Measurements from ENCODE around the gene SERGEF. TPM values are rescaled to one million over a fixed set of nuclear protein-coding genes. Genes with fewer than 3 reads are reported as not detected.

SERGEF gene
- polyA plus RNA-seq, 3 donors = 20.0 to 46.7 (median 30.0) TPM

DNA sequence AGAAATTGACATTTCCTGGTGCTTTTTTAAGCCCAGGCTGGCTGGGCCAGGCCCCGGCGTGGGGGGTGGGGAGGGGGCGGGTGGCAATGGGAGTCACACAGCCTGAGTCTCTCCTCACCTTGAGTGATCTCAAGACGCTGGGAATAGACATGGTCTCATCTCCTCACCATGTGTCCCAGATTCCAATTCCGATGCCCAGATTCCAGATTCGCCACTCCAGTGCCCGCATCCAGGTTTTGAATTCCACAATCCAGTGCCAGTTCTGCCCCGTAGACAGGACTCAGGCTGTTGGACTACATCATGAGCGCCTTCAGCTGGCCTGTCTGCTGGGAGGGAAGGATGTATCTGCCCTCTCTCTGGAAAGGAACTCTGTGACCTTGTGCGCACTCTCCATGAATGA is 259.2 kb downstream of the SERGEF start:
- WGBS, 3 donors = 73 to 88% (median 82%) methylated on average over 10 of the region's 10 CpGs

DNA sequence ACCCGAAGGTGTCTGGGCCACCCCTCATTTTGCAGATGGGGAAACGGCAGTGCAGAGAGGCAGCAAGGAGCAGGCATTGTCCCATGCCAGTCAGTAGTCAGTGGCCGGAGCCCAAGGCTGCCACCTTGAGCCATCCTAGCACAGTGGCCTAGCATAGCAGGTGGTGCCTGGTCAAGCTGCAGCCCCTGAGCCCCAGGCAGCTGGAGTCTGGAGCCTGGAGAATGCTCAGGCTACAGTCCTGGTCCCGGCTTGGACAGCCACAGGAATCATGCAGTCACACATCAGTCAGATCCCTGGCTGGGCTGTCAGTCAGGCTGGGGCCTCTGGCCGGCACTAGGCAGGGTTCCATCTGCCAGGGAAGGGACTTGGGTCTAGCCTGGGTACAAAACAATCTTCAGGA is 259.7 kb downstream of the SERGEF start:
- no peak overlapping the region for H3K27ac ChIP-seq (ENCODE audit: low read depth, low read length)
- 61 to 77% (median 63%) methylated on average over 5 of the region's 5 CpGs for WGBS, 3 donors

More for the DNA sequence above, 259.2 kb downstream of the SERGEF start:
- no peak overlapping the region for H3K27ac ChIP-seq (ENCODE audit: low read depth, low read length)

DNA sequence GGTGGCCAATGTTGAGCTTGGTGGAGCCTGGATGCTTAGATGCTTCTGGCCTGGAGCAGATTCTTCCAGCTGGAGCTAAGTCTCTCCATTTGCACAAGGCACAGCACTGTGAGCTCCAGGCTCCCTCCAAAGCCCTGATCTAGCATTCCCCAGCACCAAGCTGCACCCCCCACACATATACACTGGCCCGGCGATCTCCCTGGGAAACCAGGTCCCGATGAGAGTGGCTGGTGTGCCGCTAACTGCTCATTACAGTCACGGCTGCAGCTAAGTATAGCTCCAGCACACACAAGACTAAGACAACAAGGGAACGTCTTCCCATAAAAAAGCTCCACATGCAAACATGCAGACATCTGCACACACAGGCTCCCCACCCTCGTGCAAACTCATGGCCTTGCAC is 260.7 kb downstream of the SERGEF start:
- H3K27ac ChIP-seq (ENCODE audit: low read depth, low read length) = no peak overlapping the region
- WGBS, 3 donors = 45 to 82% (median 78%) methylated on average over 7 of the region's 7 CpGs

DNA sequence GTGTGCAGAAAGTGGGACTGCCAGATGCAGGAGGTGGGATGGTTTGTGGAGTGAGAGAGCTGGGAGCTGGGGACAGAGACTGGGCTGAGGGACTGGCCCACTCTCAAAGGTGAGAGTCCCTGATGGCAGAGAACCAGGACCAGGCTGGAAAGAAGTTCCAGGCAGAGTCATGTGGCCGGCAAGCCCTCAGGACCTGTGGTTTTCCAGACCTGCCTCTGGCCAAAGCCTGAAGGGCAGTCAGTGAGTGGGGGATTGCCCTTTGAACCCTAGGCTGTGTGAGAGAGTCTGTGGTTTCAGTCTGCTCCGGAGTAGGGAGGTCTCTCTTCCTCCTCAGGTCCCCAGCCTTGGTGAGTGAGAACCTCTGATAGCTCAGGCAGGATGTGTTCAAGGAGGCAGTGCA is 261.3 kb downstream of the SERGEF start:
- H3K27ac ChIP-seq (ENCODE audit: low read depth, low read length) = no peak overlapping the region
- WGBS, 3 donors = 46 to 67% (median 54%) methylated on average over 2 of the region's 2 CpGs

DNA sequence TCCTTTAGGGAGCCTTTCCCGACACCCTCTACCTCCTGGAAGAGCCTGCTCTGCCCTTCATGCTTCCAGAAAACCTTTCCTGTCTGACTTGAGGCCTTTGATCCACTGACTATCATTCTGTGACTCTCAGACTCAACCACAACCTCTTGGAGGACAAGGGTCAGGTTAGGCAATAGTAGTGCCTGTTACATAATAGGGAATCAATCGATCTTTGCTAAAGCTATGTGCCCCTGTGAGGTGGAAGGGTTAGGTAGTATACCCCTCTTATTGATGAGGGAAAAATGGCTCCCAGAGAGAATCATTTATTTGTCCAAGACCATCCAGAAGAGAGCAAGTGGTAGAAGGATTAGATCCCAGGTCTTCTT is 262.1 kb downstream of the SERGEF start:
- no peak overlapping the region for H3K27ac ChIP-seq (ENCODE audit: low read depth, low read length)
- WGBS, 3 donors = 38 to 60% (median 46%) methylated on average over 2 of the region's 2 CpGs

DNA sequence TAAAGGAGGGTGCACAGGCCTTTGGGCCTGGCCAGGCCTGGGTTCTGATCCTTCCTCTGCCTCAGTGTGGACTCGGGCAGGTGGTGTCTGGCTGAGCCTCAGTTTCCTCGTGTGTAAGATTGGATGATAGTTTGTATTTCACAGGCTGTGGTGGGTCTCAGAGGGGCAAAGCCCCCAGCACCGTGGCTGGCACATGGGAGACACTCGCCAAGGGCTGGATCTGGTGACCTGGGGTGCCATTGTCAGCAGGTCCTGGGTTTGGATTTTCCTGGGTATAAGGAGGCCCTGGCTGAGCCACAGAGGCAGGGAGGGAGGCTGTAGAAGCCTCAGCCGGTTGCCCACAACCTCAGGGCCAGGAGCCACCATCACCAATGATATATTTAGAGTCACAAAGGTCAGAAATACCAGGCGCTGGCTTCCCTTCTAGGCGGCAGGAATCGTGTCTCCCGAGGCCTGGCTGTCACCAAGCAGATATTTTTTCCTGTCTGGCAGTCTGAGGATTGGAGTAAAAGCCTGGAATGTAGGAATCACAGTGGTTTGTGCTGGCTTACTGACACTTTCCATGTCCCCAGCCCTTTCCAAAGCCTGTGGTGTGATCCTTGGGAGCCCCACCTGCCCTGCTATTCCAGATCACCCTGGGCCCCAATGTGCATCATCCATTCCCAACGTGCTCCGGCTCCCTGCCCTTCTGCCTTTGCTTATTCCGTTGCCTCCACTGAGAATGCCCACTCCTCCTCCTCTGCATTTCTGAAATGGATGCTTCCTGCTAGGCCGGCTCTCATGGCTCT is 262.6 kb downstream of the SERGEF start:
- WGBS, 3 donors = 57 to 66% (median 61%) methylated on average over 13 of the region's 13 CpGs

DNA sequence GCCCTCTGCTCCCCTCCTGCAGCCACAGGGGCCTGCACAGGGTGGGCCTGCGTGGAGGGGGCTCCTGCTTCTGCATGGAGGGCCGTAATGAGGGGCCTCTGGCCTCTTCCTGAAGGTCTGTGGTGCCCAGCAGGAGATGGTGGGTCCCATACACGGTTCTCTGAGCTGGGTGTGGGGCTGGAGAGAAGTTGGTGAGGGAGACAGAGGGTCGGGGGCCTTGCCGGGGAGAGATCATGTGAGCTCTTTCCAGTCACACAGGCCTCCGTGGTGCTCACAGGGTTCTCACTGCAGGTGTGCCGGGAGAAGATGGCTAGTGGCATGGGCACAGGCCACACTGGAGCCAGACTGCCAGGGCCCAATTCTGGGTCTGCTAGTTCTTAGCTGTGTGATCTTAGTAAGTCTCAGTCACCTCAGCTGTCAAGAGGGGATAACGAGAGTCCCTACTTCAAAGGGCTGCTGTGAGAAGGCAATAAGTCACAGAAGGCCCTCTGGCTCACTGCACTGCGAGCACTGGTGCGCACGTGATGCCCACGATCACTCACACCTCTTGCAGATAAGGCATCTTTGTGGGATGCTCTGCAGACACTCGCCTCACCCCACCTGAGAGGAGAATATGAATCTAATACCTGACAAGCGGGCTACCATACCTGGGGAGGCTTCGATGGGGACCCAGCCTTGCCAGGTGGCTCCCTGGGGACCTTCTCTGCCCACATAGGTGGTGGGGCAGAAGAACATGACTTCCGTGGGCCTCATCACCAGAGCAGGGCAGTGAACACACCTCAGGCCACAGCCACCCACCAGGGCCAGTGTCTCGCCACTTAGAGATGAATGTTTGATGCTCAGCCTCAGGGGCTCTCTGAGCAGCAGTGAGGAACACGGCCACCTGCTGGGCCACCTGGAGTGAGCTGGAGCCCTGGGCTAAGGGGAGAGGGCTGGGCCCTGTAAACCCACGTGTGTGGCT is 263.8 kb downstream of the SERGEF start:
- 77 to 79% (median 78%) methylated on average over 19 of the region's 19 CpGs for WGBS, 3 donors
- no peak overlapping the region for H3K27ac ChIP-seq (ENCODE audit: low read depth, low read length)

More for the DNA sequence above, 262.6 kb downstream of the SERGEF start:
- no peak overlapping the region for H3K27ac ChIP-seq (ENCODE audit: low read depth, low read length)

DNA sequence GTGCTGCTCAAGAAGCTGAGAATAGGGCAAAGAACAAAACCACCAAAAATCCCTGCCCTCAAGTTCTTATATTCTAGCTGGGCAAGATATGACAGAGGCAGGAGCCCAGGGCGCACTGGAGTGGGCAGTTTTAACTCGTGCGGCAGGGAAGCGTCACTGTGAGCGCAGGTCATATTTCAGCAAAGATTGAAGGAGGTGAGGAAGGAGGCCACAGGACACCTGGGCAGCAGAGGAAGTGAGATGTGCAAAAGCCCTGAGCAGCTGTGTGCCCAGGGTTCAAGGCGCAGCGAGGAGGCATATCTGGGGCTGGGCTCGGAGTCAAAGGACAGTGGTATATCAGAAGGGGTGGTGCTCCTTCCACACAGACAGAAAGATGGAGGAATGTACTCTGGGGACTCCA is 264.8 kb downstream of the SERGEF start:
- 83 to 92% (median 84%) methylated on average over 8 of the region's 8 CpGs for WGBS, 3 donors
- H3K27ac ChIP-seq (ENCODE audit: low read depth, low read length) = no peak overlapping the region

DNA sequence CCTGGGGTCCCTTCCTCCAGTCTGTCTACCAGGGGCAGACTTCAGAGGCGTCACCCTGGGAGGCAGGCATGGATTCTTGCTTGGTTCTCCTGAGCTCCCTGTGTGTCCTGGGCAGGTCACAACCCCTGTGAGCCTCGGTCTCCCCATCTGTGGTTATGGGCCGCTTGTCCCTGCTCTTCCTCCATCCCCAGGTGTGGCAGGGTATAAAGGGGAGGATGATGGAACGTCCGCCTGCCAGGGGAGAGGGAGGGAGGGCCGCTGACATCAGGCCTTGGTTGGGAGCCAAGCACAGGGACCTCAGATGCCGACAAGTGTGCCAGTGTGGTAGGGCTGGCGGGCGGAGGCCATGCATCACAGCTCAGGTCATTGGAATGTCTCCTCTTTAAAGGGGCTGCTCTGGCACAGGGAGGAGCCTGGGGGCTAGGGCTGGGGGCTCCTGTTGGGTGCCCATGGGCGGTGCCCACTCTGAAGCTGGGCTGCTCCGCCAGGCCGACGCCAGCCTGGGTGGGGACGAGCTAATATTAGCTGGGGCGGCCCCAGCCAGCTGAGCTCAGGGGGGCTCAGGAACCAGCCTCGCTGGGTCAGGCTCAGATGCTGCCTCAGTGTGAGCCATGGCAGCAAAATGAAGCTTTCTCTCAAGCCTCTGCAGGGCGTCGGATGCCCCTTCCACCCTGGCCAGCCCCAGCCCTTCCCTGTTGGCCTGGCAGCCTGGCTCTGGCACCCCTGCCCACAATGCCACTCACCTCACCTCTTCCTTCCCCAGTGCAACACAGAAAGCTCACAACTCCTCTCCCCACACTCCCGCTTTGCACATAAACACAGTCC is 265.5 kb downstream of the SERGEF start:
- H3K27ac ChIP-seq (ENCODE audit: low read depth, low read length) = no peak overlapping the region
- 78 to 82% (median 81%) methylated on average over 18 to 19 of the region's 19 CpGs for WGBS, 3 donors

DNA sequence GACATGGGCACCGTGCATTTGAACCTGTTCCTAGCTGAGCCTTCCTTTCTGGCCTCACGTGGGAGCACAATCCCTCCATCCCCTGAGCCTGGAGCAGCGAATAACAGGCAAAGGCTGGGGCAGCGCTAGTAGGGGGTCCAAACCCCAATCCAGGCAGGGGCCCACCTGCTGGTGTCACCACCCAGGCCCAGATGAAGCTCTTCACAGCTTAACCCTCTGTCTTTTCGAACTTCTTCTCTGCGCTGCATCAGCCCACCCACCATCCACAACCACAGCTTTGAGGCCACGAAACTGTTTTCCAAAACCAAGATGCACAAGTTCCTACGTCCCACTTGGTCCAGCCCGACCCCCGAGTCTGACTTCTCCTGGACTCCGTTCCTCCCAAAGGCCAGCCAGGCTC is 266.8 kb downstream of the SERGEF start:
- WGBS, 3 donors = 70 to 78% (median 75%) methylated on average over 11 of the region's 11 CpGs
- H3K27ac ChIP-seq (ENCODE audit: low read depth, low read length) = no peak overlapping the region

DNA sequence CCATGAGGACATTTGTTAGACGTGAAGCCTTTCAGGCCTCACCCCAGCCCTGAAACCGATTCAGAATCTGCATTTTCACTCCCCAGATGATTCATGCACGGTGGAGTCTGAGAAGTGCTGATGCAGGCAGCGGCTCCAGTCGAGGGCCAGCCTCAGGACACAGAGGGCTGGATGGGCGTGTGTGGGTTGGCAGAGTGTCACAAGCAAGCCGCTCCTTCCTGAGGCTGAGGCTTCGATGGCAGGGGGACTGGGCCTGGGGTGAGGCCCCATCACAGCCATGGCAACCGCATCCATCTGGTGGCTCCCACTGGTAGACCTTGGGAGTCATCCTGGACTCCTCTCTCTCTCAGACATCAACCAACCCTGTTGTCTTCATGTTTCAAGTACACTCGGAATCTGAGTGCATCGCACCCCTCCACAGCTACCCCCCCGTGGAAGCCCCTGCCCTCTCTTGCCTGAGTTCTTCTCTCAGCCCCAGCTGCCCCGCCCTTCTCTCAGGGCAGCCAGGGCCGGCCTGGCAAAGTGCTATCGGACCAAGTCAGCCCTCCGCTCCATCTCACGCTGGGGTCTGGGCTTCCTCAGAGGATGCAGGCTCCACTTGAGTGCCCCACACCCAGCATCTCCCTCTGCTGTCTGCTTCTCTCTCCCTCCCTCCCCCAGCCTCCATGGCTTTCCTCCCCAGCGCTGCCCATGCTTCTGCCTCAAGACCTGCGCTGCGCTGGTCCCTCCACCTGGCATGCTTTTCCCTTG is 267.6 kb downstream of the SERGEF start:
- H3K27ac ChIP-seq (ENCODE audit: low read depth, low read length) = no peak overlapping the region
- WGBS, 3 donors = 77 to 85% (median 80%) methylated on average over 20 of the region's 20 CpGs

DNA sequence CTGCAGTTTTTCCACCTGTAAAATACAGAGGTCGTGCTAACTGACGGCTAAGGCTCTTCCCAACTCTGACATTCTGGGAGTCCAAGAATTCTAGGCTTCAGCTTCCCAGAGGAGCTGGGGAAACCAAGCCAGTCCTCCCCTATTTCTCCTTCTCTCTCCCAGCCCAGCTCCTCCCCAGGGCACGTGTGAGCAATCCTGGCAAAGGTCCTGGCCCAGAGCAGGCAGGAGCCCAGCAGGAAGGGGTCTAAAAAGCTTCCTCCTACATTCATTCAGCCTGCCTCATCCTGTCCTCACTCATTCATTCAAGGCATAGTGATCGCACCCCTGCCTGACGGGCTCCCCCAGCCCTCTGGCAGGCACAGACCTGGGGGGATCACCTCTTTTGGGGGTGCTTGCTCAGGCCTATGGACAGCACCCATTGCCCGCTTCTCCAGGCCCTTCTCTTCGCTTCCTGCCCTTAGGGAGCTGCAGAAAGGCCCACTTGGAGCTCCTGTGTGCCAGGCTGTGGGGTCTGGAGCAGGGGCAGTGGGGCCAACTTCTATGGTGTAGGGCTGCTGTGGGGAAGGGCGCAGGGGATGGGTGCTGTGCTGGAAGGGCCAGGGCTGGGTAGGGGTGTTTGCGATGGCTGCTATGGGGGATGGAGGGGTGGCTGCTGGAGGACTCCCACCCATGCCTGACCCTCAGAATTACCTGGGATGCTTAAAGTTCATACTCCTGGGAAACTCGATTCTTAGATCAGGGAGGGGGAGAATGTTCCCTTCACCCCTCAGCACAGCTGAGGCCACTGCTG is 268.5 kb downstream of the SERGEF start:
- 71 to 76% (median 75%) methylated on average over 10 of the region's 10 CpGs for WGBS, 3 donors

DNA sequence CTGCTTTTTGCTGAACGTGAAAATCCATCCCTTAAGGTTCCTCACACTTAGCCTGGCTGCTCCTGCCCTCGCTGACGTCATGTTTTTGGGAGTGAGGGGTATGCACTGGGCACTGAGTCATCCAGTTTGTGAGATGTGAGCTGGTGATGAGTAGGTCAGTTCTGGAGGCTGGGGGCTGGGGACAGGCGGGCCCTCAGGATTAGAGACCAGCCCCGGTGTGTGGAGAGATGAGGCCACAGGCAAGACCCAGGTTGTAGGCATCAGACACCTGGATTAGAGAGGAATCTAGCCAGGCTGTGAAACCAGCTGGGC is 269.1 kb downstream of the SERGEF start:
- WGBS, 3 donors = 74 to 85% (median 80%) methylated on average over 5 of the region's 5 CpGs
- no peak overlapping the region for H3K27ac ChIP-seq (ENCODE audit: low read depth, low read length)

More for the DNA sequence above, 268.5 kb downstream of the SERGEF start:
- H3K27ac ChIP-seq (ENCODE audit: low read depth, low read length) = no peak overlapping the region

DNA sequence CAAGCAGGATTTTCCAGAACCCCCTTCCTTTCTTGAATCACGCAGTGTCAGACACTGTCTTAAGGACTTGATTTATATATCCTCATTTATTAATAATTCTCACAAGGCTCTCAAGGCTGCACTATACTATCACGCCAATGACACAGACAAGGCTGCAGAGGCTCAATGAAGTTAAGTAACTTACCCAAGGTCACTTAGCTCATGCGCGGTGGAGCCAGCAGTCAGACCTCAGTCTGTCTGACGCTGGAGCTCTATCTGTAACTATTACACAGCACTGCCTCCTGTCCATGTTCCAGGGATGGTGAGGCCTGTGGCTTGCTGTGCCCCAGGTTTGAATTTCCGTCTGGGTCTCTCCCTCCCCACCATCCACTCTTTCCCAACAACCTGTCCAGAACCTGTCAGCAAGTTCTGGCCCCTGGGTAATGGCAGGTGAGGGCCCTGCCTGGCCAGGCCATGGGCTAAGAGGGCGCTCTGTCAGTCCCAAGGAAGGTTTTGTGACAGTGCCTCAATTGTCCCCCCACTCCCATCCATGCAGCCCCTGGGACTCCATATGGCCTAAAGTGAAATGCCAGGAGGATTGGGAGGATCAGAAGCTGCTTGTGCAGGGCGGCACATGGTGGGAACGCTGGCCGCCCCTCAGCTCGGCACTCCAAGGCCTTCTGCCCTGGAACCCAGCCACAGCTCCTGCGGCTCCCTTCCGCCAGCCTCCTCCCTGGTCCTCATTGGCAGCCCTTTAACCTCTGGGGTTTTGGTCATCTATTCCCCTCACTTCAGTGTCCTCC is 269.6 kb downstream of the SERGEF start:
- 67 to 90% (median 88%) methylated on average over 13 of the region's 13 CpGs for WGBS, 3 donors
- H3K27ac ChIP-seq (ENCODE audit: low read depth, low read length) = no peak overlapping the region

DNA sequence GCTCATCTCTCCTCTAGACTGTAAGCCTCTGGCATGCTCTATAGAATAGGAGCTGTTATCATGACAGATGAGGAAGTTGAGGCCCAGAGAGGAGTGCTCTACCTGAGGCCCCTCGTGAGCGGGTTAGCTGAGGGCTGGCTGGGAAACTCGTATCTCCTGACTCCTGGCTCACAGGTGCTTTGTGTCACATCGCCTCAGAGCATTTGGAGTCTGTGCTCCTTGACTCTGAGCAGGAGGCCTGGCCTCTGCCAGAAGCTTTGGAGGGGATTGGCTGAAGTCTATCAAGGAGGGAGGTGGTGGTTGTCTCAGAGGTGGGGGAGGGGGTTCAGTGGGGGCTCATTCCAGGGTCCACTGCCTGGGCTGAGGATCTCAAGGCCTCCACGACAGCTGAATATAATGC is 270.8 kb downstream of the SERGEF start:
- 65 to 75% (median 72%) methylated on average over 5 of the region's 5 CpGs for WGBS, 3 donors
- H3K27ac ChIP-seq (ENCODE audit: low read depth, low read length) = no peak overlapping the region

DNA sequence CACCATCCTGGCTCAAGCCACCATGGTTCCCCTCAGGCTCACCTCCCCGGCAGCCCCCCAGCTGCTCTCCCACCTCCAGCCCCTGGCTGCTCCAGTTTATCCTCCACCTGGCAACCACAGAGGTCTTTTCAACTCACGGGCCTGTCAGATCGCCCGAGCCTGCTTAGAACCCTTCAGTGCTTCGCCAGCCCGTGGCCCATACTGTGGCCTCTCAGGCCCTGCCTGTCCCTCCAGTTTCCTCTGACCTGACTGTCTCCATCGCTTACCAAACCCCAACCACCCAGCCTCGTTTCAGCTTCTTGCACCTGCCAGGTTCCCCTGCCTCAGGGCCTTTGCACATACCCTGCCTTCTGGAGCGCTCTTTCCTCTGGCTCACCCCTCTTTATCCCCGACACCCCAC is 271.4 kb downstream of the SERGEF start:
- H3K27ac ChIP-seq (ENCODE audit: low read depth, low read length) = no peak overlapping the region
- 87 to 96% (median 91%) methylated on average over 10 of the region's 10 CpGs for WGBS, 3 donors

Data from adipose tissue (tissue), 3 donors.